Nephron (organoid): ENCODE results near the gene KIDINS220.

Experiments
- H3K27ac Mint-ChIP-seq, 3 experiments: 2 replicates each; pipeline ENCODE4 v1.8.0; 2020; ENCODE audit warnings: mixed read lengths in 3 of 3, mild to moderate bottlenecking in 2 of 3, moderate library complexity in 1 of 3
- H3K27me3 Mint-ChIP-seq: 2 replicates; pipeline ENCODE4 v1.8.0; 2021; ENCODE audit warnings: low read depth, mild to moderate bottlenecking, moderate library complexity, mixed read lengths
- H3K36me3 Mint-ChIP-seq: 2 replicates; pipeline ENCODE4 v1.8.0; 2020; ENCODE audit warnings: low read depth, mixed read lengths
- H3K4me1 Mint-ChIP-seq: 2 replicates; pipeline ENCODE4 v1.8.0; 2020; ENCODE audit warnings: mixed read lengths
- H3K4me3 Mint-ChIP-seq, 3 experiments: 2 replicates each; pipeline ENCODE4 v1.8.0; 2020; ENCODE audit warnings: mild to moderate bottlenecking in 3 of 3, mixed read lengths in 3 of 3, moderate library complexity in 2 of 3
- H3K9me3 Mint-ChIP-seq: 2 replicates; pipeline ENCODE4 v1.8.0; 2020; ENCODE audit warnings: mixed read lengths
- CTCF ChIP-seq, 3 experiments: fragments of 200-600 bp; sonication (generic); IDR thresholded peaks; one replicate each; pipeline ENCODE4 v1.5.0; 2021; ENCODE audit warnings: antibody characterized with exemption in 3 of 3; ENCODE audit not compliant: unreplicated experiment in 3 of 3

Gene KIDINS220

GRCh38 chr2:8679827-8680731, 157.3 kb downstream of the KIDINS220 start:
- Mint-ChIP-seq H3K36me3 (peaks cover 24% of the 10 kb centered on the region), H3K27me3 (no peaks in the 10 kb centered on the region), H3K4me3 (peak overlapping the region; percentile 82 to 89 (median 85)), H3K9me3 (no peaks in the 10 kb centered on the region), H3K4me1 (peaks cover 36% of the 10 kb centered on the region), H3K27ac (peak overlapping the region; percentile 98 to 99 (median 99))
- TF ChIP-seq CTCF (IDR thresholded peaks at IDR 0.05; ENCODE audit: unreplicated experiment in 3 of 3): no peak

DNA sequence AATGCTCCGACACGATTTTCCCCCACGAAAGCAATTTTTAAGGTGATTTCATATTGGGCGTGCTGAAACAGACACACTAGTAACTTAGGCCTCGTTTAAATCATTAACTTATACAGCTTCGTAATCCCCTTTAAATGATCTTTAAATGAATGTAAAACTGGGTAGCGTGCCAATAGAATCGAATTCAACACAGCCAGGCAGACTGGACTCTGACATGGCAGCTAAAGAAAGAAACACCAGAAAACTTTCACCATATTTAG, 157.9 kb downstream of the KIDINS220 start:
- Mint-ChIP-seq H3K9me3 (peaks cover 2% of the 10 kb centered on the region), H3K36me3 (peaks cover 26% of the 10 kb centered on the region), H3K27me3 (no peaks in the 10 kb centered on the region), H3K27ac (peak overlapping the region; percentile 98 to 99 (median 99)), H3K4me1 (peaks cover 34% of the 10 kb centered on the region), H3K4me3 (peak overlapping the region; percentile 82 to 89 (median 85))
- no peak for TF ChIP-seq CTCF (IDR thresholded peaks at IDR 0.05; ENCODE audit: unreplicated experiment in 3 of 3)
